Fibroblast of lung (primary cell): ENCODE data around the gene APEX1.
"Not testable (repeated sequence)": the region's sequence is repeated elsewhere in the genome, so short reads cannot be mapped to it uniquely, and the experiment has no call there.

Experiments used
- CTCF ChIP-seq, 2 donors: IDR thresholded peaks in 1 of 2; conservative IDR thresholded peaks in 1 of 2; 1 replicate in 1 of 2; 2 replicates in 1 of 2; pipeline ENCODE4 v1.5.1; 2011 to 2012; ENCODE audit warnings: low read length in 2 of 2, control low read depth in 1 of 2, inconsistent platforms in 1 of 2, low read depth in 1 of 2, mild to moderate bottlenecking in 1 of 2
- EZH2 ChIP-seq: IDR thresholded peaks from 2 replicates; pipeline ENCODE4 v1.5.1; 2012; ENCODE audit warnings: low read length, control low read depth, mild to moderate bottlenecking; ENCODE audit errors: missing control alignments

DNA sequence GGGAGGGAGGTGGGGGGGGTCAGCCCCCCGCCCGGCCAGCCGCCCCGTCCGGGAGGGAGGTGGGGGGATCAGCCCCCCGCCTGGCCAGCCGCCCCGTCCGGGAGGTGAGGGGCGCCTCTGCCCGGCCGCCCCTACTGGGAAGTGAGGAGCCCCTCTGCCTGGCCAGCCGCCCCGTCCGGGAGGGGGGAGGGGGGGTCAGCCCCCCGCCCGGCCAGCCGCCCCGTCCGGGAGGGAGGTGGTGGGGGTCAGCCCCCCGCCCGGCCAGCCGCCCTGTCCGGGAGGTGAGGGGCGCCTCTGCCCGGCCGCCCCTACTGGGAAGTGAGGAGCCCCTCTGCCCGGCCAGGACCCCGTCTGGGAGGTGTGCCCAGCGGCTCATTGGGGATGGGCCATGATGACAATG lies 51.7 kb downstream of the APEX1 start:
- not testable (repeated sequence) for TF ChIP-seq EZH2; CTCF (conservative IDR thresholded peaks at IDR 0.05 in 1 of 2, IDR thresholded peaks at IDR 0.05 in 1 of 2; ENCODE audit: low read depth in 1 of 2, low read length in 2 of 2)
